ENCODE data around the gene SRC.

SRC gene

DNA sequence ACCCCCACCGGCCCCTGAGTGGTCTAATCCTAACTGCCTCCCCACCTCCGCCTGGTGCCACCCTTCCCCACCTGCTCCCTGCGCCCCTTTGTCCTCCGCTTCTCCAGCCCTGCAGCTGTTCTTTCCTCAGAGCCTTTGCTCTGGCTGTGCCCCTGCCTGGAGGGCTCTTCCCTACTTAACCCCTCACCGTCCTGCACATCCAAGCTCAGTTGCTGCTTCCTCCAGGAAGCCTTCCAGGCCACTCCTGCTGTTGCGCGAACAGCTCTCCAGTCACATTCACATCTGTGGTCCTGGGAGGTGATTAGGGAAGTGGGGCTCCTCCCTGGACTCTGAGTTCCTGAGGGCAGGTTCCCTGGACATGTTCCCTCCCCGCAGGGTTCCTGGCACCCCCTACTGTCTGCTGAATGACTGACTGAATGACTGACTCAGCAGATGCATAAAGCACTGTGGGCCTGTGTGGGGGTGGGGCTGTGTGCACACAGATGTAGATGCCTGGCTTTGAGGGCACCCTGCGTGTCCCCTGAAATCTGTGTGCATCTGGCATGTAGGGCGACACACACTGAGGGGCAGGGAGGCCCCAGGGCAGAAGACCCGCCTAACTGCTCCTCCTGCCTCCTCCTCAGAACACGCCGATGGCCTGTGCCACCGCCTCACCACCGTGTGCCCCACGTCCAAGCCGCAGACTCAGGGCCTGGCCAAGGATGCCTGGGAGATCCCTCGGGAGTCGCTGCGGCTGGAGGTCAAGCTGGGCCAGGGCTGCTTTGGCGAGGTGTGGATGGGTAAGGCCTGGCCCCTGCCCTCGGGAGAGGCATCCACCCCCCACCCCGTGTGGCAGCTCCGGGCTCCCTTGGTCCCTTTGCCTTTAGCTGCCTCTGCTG, 51.4 kb downstream of the SRC start:
- H3K4me3 ChIP-seq (ENCODE audit: low read depth, low read length), result no peak overlapping the region
- no peak for DNase-seq (ENCODE audit: low read depth)
- TF ChIP-seq, protein P1, sequence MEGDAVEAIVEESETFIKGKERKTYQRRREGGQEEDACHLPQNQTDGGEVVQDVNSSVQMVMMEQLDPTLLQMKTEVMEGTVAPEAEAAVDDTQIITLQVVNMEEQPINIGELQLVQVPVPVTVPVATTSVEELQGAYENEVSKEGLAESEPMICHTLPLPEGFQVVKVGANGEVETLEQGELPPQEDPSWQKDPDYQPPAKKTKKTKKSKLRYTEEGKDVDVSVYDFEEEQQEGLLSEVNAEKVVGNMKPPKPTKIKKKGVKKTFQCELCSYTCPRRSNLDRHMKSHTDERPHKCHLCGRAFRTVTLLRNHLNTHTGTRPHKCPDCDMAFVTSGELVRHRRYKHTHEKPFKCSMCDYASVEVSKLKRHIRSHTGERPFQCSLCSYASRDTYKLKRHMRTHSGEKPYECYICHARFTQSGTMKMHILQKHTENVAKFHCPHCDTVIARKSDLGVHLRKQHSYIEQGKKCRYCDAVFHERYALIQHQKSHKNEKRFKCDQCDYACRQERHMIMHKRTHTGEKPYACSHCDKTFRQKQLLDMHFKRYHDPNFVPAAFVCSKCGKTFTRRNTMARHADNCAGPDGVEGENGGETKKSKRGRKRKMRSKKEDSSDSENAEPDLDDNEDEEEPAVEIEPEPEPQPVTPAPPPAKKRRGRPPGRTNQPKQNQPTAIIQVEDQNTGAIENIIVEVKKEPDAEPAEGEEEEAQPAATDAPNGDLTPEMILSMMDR (IDR thresholded peaks at IDR 0.05; ENCODE audit: control insufficient read depth, extremely low read depth, insufficient read depth), result no peak

DNA sequence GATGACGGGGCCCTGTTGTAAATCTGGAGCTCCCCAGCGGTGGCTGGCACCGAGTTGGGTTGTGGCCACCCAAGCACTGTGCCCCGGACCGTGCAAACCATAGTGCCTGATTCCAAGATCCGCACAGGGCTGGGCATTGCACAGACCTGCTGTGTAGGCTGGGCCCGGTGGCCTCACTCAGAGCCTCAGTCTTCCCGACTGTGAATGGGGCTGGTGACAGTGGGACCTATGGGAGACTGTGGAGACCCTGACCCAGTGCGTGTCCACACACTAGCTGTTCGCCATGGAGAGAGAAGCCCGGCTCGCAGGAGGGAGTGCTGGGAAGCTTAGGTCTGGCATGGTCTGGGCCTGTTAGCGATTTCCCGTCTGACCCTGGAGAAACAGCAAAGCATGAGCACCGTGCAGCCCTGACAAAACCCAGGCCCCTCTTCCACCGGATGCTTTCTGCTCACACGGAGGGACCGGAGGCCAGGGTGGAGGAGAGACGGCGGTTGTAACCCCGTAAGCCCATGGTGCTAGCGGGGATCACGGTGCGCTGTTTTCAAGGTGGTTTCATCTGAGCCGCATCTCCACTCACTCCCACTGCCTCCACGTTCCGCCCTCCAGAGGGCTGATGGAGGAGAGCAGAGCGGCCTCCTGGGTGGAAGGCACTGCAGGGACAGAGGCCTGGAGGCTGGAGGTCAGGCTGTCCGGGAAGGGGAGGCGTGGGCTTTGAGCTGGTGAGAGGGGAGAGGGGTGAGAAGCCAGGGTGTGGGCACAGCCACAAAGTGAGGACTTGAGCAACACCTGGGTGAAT, 52.2 kb downstream of the SRC start:
- H3K4me3 ChIP-seq (ENCODE audit: low read depth, low read length), result no peak overlapping the region
- TF ChIP-seq, protein P1 (IDR thresholded peaks at IDR 0.05; ENCODE audit: control insufficient read depth, extremely low read depth, insufficient read depth), result no peak
- DNase-seq (ENCODE audit: low read depth), result no peak

DNA sequence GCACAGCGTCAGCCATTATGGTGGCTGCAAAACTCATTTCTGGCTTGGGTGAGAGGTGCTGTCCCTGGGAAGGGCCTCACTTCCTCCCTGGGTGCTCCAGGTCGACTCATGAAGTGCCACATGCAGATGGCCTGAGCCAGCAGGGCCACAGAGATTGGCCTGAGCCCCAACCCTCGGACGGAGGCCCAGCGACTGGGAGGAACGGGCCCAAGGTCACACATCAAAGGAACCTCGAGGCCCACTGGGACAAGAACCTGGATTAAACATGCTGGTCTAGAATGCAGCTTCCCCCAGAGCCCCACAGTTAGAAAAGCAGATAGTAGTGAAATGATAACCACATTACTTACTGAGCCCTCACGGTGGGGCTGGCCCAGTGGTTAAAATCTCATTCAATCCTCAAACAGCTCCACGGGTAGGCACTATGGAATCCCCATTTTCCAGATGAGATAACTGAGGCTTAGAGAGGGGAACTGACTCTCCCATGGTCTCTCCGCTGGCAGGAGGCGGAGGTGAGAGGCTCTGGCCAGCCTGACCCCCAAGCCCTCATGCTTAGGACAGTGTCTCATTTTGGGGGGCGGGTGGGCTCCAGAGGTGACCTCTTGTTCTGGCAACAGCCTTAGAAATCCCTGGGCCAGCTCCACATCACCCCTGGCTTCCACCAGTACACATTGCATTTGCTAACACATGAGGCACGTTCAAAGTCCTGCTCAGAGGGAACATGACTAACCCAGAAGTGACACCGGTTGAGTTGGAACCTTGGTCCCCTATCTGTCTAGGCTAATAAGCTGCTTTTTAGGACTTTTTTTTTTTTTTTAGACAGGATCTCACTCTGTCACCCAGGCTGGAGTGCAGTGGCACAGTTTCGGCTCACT, 53.0 kb downstream of the SRC start:
- no peak for DNase-seq (ENCODE audit: low read depth)
- no peak overlapping the region for H3K4me3 ChIP-seq (ENCODE audit: low read depth, low read length)
- TF ChIP-seq, protein P1 (IDR thresholded peaks at IDR 0.05; ENCODE audit: control insufficient read depth, extremely low read depth, insufficient read depth), result no peak

DNA sequence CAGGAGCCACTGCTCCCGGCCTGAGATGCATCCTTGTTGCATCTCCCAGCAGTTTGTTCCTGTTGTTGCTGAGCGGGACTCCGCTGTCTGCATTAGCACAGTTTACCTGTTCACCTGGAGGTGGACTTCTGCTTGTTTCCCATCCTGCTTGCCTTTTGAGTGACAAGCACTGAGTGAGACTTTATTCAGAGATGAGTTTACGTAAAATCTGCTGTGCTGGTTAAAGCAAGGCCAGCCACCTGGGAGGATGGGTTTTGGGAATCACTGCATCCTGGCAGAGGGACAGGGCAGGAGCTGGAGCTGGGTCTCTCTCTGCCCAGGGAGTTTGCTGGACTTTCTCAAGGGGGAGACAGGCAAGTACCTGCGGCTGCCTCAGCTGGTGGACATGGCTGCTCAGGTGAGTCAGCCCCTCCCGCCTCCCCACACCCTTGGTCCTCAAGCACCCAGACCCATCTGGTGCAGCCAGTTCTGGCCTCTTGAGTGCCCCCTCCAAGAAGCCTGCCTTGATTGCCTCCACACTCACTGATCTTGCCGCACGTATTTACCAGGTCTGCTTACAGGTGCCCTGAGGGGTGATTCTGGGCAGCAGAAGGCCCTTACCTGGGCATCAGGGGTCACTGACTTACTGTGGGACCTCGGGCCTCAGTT, 55.5 kb downstream of the SRC start:
- no peak overlapping the region for H3K4me3 ChIP-seq (ENCODE audit: low read depth, low read length)
- TF ChIP-seq, protein P1 (IDR thresholded peaks at IDR 0.05; ENCODE audit: control insufficient read depth, extremely low read depth, insufficient read depth), result no peak
- DNase-seq (ENCODE audit: low read depth), result no peak

DNA sequence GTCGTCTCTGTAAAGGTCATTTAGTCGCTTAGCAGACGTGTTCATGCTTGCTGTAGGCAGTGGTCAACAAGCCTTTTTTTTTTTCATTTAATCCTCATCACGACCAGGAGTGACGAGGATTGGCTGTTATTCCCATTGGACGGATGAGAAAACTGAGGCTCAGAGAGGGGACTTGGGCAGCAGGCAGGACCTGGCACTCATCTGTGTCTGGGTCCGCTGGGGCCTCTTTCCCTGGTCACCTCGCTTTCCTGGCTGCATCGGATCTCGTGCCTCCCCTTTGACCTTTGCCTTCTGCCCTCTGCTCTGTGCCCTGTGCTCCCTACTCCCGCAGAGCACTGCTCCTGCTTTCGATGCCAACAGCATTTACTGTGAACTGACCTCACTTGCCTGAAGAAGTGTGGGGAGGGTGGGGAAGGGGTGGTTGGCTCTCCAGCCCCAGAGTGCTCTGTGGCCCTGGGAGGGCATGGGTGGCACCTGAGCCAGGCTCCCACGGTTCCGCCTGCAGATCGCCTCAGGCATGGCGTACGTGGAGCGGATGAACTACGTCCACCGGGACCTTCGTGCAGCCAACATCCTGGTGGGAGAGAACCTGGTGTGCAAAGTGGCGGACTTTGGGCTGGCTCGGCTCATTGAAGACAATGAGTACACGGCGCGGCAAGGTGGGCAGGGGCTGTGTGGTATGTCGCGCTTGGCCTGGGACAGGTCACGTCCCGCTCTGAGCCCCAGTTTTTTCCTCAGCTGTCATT, 56.2 kb downstream of the SRC start:
- no peak for DNase-seq (ENCODE audit: low read depth)
- H3K4me3 ChIP-seq (ENCODE audit: low read depth, low read length), result no peak overlapping the region
- TF ChIP-seq, protein P1 (IDR thresholded peaks at IDR 0.05; ENCODE audit: control insufficient read depth, extremely low read depth, insufficient read depth), result no peak
